Natural killer cell (primary cell): Measurements from ENCODE around the gene GRAMD4. TPM values are rescaled to one million over a fixed set of nuclear protein-coding genes. Genes with fewer than 3 reads are reported as not detected.
A peak's percentile ranks its signal among the peaks of the same experiment; 100 is the strongest.
"Not testable (repeated sequence)": the region's sequence is repeated elsewhere in the genome, so short reads cannot be mapped to it uniquely, and the experiment has no call there.

Source experiments
- ATAC-seq, 3 donors: fragments of 150-1000 bp in 2 of 3; fragments of 200-7000 bp in 1 of 3; cut with Tn5 transposase; 1 replicate in 1 of 3; 2 replicates in 2 of 3; pipeline ENCODE4 v1.10.0; 2021; ENCODE audit warnings: mild to moderate bottlenecking in 2 of 3, moderate library complexity in 2 of 3
- DNase-seq, 2 donors: peaks; one replicate each; pipeline versions ENCODE4 v3.0.0 to v3.0.0-alpha.2; 2013 to 2021; ENCODE audit warnings: mixed read lengths in 1 of 2
- H3K27ac ChIP-seq: one replicate; pipeline ENCODE4 v1.5.1; 2013; ENCODE audit warnings: mild to moderate bottlenecking, low read length
- H3K27me3 ChIP-seq: one replicate; pipeline ENCODE4 v1.6.1; 2013; ENCODE audit warnings: low read length; ENCODE audit not compliant: control insufficient read depth, insufficient read depth
- H3K36me3 ChIP-seq: one replicate; pipeline ENCODE4 v1.6.1; 2013; ENCODE audit warnings: low read length; ENCODE audit not compliant: control insufficient read depth, insufficient read depth
- H3K4me1 ChIP-seq: one replicate; pipeline ENCODE4 v1.6.1; 2013; ENCODE audit warnings: low read length; ENCODE audit not compliant: control insufficient read depth, insufficient read depth
- H3K4me3 ChIP-seq: one replicate; pipeline ENCODE4 v1.5.1; 2013; ENCODE audit warnings: low read length
- H3K9me3 ChIP-seq: one replicate; pipeline ENCODE4 v1.6.1; 2013; ENCODE audit warnings: low read length; ENCODE audit not compliant: control insufficient read depth, insufficient read depth
- H3K27ac Mint-ChIP-seq, 2 donors: one replicate each; pipeline ENCODE4 v1.8.0; 2022; ENCODE audit warnings: mild to moderate bottlenecking in 2 of 2, mixed read lengths in 2 of 2, moderate library complexity in 1 of 2
- H3K27me3 Mint-ChIP-seq, 2 donors: one replicate each; pipeline ENCODE4 v1.8.0; 2022; ENCODE audit warnings: low read depth in 2 of 2, mixed read lengths in 2 of 2
- H3K36me3 Mint-ChIP-seq: one replicate; pipeline ENCODE4 v1.8.0; 2022; ENCODE audit warnings: mixed read lengths
- H3K4me1 Mint-ChIP-seq, 2 donors: one replicate each; pipeline ENCODE4 v1.8.0; 2022; ENCODE audit warnings: mixed read lengths in 2 of 2
- H3K4me3 Mint-ChIP-seq: one replicate; pipeline ENCODE4 v1.8.0; 2022; ENCODE audit warnings: mild to moderate bottlenecking, moderate library complexity, mixed read lengths
- H3K9me3 Mint-ChIP-seq, 2 donors: one replicate each; pipeline ENCODE4 v1.8.0; 2022; ENCODE audit warnings: mixed read lengths in 2 of 2
- WGBS: methylation state at CpG from one replicate; pipeline ENCODE4 v1.1.7; 2013; ENCODE audit warnings: missing lambda C conversion rate; ENCODE audit not compliant: insufficient coverage; 5-methylcytosine and 5-hydroxymethylcytosine counted together
- intact Hi-C: fragments of 100-400 bp; cut with micrococcal nuclease; formaldehyde crosslinking; loops from one replicate; pipeline ENCODE4 v1.14.2; 2022
- total RNA-seq, 4 donors: library from RNA; stranded (reverse); fragments of 120-200 nt in 1 of 4; gene quantifications; one replicate each; pipeline versions ENCODE4 v1.2.3 to v1.2.4, GENCODE V29; 2013 to 2022
- TF ChIP-seq, protein P1 (sequence below): fragments of 200-600 bp; IDR thresholded peaks from one replicate; pipeline ENCODE4 v1.8.0; 2022; ENCODE audit warnings: antibody characterized with exemption

GRAMD4 gene
- total RNA-seq, 3 donors from 2014 or later (not counting 1 experiment from before 2014, with no cell fraction given), result 30.0 to 78.5 (median 41.6) TPM

DNA sequence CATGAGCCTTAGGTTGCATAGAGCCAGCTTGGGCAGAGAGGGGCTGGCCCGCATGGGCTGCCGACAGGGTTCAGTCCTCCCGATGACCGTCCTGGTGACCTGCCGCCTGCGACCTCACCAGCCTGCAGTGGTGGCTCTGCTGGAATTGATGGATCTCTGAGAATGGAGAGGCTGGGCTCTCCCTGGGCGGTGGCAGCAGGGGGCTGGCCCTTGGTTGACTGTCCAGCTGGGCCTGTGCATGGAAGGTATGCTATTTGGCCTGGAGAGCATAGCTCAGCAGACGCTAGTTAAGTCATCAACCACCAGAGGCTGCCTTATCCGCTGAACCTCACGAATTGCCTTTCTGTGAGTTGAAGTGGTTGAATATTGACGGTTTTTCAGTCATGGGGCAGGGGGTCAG lies 19.7 kb downstream of the GRAMD4 start:
- ATAC-seq, result no peak

GRCh38 chr22:46640293-46641055 lies 20.3 kb downstream of the GRAMD4 start:
- no peaks in the 10 kb centered on the region for H3K4me1 ChIP-seq
- Mint-ChIP-seq H3K27me3 (no peaks in the 10 kb centered on the region), H3K4me3 (no peak overlapping the region), H3K27ac (no peak overlapping the region), H3K9me3 (peaks cover 0 to 3% of the 10 kb centered on the region in 2 donors), H3K36me3 (no peaks in the 10 kb centered on the region), H3K4me1 (peaks cover 11 to 29% of the 10 kb centered on the region in 2 donors)
- TF ChIP-seq, protein P1, sequence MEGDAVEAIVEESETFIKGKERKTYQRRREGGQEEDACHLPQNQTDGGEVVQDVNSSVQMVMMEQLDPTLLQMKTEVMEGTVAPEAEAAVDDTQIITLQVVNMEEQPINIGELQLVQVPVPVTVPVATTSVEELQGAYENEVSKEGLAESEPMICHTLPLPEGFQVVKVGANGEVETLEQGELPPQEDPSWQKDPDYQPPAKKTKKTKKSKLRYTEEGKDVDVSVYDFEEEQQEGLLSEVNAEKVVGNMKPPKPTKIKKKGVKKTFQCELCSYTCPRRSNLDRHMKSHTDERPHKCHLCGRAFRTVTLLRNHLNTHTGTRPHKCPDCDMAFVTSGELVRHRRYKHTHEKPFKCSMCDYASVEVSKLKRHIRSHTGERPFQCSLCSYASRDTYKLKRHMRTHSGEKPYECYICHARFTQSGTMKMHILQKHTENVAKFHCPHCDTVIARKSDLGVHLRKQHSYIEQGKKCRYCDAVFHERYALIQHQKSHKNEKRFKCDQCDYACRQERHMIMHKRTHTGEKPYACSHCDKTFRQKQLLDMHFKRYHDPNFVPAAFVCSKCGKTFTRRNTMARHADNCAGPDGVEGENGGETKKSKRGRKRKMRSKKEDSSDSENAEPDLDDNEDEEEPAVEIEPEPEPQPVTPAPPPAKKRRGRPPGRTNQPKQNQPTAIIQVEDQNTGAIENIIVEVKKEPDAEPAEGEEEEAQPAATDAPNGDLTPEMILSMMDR, result no peak
- intact Hi-C loops, result no loop called here
- H3K36me3 ChIP-seq, result no peaks in the 10 kb centered on the region
- no peak overlapping the region for H3K4me3 ChIP-seq
- H3K9me3 ChIP-seq, result no peaks in the 10 kb centered on the region
- H3K27me3 ChIP-seq, result no peaks in the 10 kb centered on the region
- H3K27ac ChIP-seq, result no peak overlapping the region
- DNase-seq (no peak), ATAC-seq (no peak)
- WGBS, result 91% methylated on average over 18 of the region's 24 CpGs

More for the DNA sequence above, 19.7 kb downstream of the GRAMD4 start:
- Histone ChIP-seq H3K27ac (no peak overlapping the region), H3K4me3 (no peak overlapping the region), H3K36me3 (no peaks in the 10 kb centered on the region), H3K4me1 (no peaks in the 10 kb centered on the region), H3K9me3 (no peaks in the 10 kb centered on the region), H3K27me3 (no peaks in the 10 kb centered on the region)
- TF ChIP-seq, protein P1, result no peak
- no peaks in the 10 kb centered on the region for H3K36me3 Mint-ChIP-seq
- H3K4me3 Mint-ChIP-seq, result no peak overlapping the region
- no peak overlapping the region for H3K27ac Mint-ChIP-seq
- 96% methylated on average over 11 of the region's 11 CpGs for WGBS
- no peak for DNase-seq
- no peaks in the 10 kb centered on the region for H3K27me3 Mint-ChIP-seq
- H3K4me1 Mint-ChIP-seq, result peaks cover 11 to 29% of the 10 kb centered on the region in 2 donors
- peaks cover 0 to 3% of the 10 kb centered on the region in 2 donors for H3K9me3 Mint-ChIP-seq
- intact Hi-C loops, result no loop called here

DNA sequence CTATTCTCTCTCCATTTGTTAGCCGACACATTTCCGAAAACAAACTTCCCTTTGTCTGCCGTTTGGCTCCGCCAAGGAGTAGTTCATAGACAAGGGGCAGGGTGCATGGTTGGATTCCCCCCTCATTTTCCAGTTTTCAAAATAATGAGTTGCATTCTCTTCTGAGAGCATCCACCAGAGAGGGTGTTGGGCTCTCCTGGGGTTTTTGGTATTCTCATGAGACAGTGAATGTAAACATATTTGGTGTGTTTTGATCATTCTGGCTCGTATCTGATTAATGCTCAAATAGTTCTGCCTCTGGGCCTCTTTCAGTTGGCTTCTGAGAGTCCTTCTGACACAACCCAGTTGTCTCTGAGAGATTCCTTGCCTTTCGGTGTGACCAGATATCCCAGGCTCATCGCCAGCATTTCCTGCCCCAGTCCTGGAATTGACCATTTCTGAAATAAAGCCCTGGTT lies 21.7 kb downstream of the GRAMD4 start:
- Histone ChIP-seq H3K27ac (no peak overlapping the region), H3K36me3 (no peaks in the 10 kb centered on the region), H3K4me1 (no peaks in the 10 kb centered on the region), H3K27me3 (no peaks in the 10 kb centered on the region), H3K4me3 (no peak overlapping the region), H3K9me3 (no peaks in the 10 kb centered on the region)
- Mint-ChIP-seq H3K4me1 (peaks cover 11 to 29% of the 10 kb centered on the region in 2 donors), H3K4me3 (no peak overlapping the region), H3K9me3 (peaks cover 0 to 3% of the 10 kb centered on the region in 2 donors), H3K27ac (no peak overlapping the region), H3K36me3 (no peaks in the 10 kb centered on the region), H3K27me3 (no peaks in the 10 kb centered on the region)
- DNase-seq, result no peak
- no peak for ATAC-seq
- TF ChIP-seq, protein P1, result no peak
- intact Hi-C loops, result no loop called here
- WGBS, result 92% methylated on average over 7 of the region's 7 CpGs

DNA sequence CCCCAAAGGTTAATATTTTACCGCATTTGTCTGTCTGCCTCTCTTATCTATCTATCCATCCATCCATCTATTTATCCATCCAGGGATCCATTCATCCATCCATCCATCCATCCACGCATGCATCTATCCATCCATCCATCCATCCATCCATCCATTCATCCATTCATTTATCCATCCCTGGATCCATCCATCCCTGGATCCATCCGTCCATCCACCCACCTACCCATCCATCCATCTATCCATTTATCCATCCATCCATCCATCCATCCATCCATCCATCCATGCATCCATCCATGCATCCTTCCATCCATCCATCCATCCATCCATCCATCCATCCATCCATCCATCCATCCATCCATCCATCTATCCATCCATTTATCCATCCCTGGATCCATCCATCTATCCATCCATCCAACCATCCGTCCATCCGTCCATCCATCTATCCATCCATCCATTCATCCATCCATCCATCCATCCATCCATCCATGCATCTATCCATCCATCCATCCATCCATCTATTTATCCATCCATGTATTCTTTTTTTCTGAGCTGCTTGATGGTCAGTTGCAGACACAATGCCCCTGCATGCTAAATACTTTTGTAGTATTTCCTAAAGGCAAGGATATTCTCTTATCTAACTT lies 22.8 kb downstream of the GRAMD4 start:
- H3K4me1 ChIP-seq, DNase-seq, H3K36me3 ChIP-seq, H3K27me3 ChIP-seq, H3K9me3 Mint-ChIP-seq, H3K9me3 ChIP-seq, ATAC-seq, H3K27me3 Mint-ChIP-seq, intact Hi-C loops, H3K36me3 Mint-ChIP-seq, H3K4me3 ChIP-seq, H3K4me3 Mint-ChIP-seq, H3K27ac ChIP-seq: not testable (repeated sequence)
- peaks cover 11 to 31% of the 10 kb centered on the region in 2 donors for H3K4me1 Mint-ChIP-seq
- WGBS, result 93% methylated on average over 5 of the region's 5 CpGs
- peak overlapping the region in 1 of 2 donors; percentile 35 for H3K27ac Mint-ChIP-seq
